Left cardiac atrium (tissue), 4 donors: Measurements from ENCODE around the gene PLCB1. TPM values are rescaled to one million over a fixed set of nuclear protein-coding genes. Genes with fewer than 3 reads are reported as not detected.

ENCODE experiments used
- ATAC-seq, 2 donors: fragments of 200-7000 bp; cut with Tn5 transposase; one replicate each; pipeline ENCODE4 v1.9.1; 2020; ENCODE audit warnings: mild to moderate bottlenecking in 2 of 2, moderate library complexity in 2 of 2
- DNase-seq: peaks from one replicate; pipeline ENCODE4 v3.0.0-alpha.2; 2020
- intact Hi-C, 2 donors: fragments of 100-400 bp; cut with DNase I; formaldehyde crosslinking; loops; one replicate each; pipeline versions ENCODE4 v1.14.1 to v1.15.1; 2022 to 2023
- total RNA-seq, 2 donors: library from RNA; stranded (reverse); fragmentation: NEBNext Ultra II Directional; extraction: Animal tissue kit (Norgen Biotek cat#: 25700); gene quantifications; one replicate each; pipeline ENCODE4 v1.2.1, GENCODE V29; 2021
- donor health status: DM: no; HTN: yes; CAD: no.
- donor health status: DM: no; HTN: yes; CAD: no; lungs with severe emphysema.
- donor health status: DM: yes; HTN: yes; CAD: no.
- donor health status: Dilated cardiomyopathy.

The PLCB1 gene
- total RNA-seq, 2 donors from 2014 or later = 25.9 to 27.1 TPM

- intact Hi-C loops = loop anchor here in 1 of 2 donors (10.0 kb wide), 1 partner anchor 193 kb away; no protein-coding TSS in a partner anchor
- DNase-seq (no peak), ATAC-seq (no peak)
Measured at GRCh38 chr20:8127553-8128255, 4.4 kb upstream of the PLCB1 start.

DNA sequence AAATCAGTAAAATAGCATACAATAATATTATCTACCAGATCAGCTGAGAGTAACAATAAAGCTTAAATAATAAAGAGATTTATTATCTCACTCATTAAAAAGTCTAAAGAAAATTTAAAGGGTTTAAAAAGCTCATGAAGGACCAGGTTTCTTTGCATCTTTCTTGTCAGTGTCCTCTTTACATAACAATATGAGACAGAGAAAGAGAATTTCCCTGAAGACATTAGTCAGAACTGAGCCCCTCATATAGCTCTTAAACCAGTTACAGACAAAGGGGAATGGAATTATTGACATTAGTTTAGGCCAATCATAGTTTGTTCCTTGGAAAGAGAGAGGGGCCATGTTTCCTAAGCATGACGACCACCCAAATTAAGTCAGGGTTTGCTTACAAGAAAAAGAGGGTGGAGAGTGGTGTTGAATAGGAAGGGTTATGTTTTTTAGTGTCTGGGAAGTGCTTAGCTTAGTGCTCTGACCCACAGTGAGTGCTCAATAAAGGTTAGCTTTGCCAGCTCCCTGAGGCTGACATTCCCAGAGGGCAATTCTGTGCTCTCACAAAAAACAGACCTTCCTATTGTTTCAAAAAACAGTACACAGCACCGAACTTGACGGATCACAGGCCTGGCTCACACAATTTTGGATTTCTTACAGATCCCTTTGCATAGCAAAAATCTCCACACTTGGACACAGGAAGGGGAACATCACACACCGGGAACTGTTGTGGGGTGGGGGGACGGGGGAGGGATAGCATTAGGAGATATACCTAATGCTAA, 3.6 kb upstream of the PLCB1 start:
- intact Hi-C loops = loop anchor here in 1 of 2 donors (10.0 kb wide), 1 partner anchor 194 kb away; no protein-coding TSS in a partner anchor
- no peak for ATAC-seq
- no peak for DNase-seq

DNA sequence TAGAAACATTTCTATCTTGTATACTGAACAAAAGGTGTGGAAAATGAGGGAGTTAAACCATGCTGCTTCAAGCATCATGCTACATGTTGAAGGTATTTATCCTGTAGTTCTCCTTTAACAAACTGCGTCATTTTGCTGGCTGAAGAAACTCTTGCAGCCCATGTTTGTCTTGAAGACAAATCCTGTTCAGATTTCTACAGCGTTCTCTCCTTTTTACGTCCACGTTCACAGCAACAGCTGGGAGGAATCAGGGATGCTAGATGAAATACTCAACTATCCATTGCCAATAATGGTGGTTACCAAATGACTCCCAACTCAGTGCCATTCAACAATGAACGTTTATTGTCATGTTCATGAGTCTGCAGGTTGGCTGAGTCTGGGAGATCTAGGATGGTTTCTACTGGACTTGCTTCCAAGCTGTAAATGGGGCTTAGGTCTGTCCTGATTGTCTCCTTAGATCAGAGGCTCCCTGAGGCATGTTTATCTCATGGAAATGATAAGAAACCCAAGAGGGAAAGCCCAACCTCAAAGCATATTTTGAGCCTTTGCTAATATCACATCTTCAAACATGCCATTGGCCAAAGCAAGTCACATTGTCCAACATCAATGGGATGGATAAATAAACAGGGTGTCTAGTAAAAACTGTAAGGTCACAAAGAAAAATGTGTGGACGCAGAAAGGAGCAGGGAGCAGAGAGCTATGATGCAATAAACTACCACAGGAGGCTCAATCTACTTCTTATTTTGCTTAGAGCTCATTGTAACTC, 2.7 kb upstream of the PLCB1 start:
- ATAC-seq (no peak), DNase-seq (peak; percentile 32)
- intact Hi-C loops = loop anchor here in 1 of 2 donors (10.0 kb wide), 1 partner anchor 195 kb away; no protein-coding TSS in a partner anchor

GRCh38 chr20:8130840-8131526, 1.1 kb upstream of the PLCB1 start:
- intact Hi-C loops = loop anchor here (2.0 to 10.0 kb wide), 6 partner anchors 89 to 590 kb away; no protein-coding TSS in a partner anchor
- ATAC-seq (no peak), DNase-seq (no peak)

- ATAC-seq = peak; percentile 61 to 67
- intact Hi-C loops = loop anchor here (2.0 to 10.0 kb wide), 6 partner anchors 90 to 582 kb away; no protein-coding TSS in a partner anchor
- DNase-seq = peak; percentile 58
Measured at GRCh38 chr20:8132484-8133309, 631 bp downstream of the PLCB1 start.

- intact Hi-C loops = loop anchor here (2.0 to 10.0 kb wide), 6 partner anchors 91 to 581 kb away; no protein-coding TSS in a partner anchor
- no peak for ATAC-seq
Measured at GRCh38 chr20:8133310-8133768, 1.3 kb downstream of the PLCB1 start.

DNA sequence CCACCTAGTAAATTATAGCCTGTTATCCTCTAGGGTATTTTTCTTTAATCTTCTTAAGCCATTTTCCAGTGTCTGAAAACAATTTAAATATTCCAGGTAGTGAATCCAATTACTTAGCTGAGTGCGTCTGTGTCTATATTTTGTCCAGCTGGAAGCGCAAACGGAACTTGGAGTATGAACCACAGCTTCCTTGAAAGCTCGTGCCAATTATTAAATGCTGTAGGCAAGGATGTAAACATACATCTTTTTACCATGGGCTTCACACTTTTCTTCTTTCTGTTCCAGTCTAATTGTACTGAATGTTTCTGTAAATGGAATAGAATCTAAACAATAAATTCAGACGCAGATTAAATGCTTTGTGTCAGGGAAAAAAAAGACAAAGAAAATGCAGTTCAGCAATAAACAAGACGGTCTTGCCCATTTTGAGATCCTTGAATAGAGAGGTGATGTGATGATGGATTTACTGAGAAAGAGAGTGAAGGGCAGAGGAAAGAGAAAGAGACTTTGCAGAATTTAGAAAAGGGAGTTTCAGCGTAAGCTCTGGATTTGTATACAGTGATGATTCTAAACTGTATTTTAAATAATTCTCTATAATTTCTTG, 1.9 kb downstream of the PLCB1 start:
- intact Hi-C loops = loop anchor here (2.0 to 10.0 kb wide), 6 partner anchors 92 to 581 kb away; no protein-coding TSS in a partner anchor
- DNase-seq = no peak
- ATAC-seq = no peak

More at GRCh38 chr20:8133310-8133768, 1.3 kb downstream of the PLCB1 start:
- DNase-seq = no peak

DNA sequence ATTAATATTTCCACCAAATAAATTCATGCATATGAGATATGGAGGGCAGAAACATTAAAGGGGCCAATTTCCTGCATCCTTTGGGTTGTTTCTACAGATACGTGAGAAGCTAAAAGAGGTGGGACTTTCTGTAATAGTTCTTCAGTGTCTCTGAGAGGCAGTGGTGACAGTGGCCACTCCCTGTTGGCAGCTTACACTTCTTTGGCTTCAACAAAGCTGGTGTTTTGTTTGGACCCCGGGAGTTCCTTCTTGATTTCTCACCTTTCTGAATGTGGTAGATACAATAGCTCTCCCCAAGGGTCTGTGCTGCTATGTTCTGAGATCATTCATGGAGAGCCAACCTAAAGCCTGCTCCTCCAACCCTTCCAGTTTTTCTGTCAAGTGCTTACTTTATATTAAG, 7.8 kb downstream of the PLCB1 start:
- DNase-seq (no peak), ATAC-seq (no peak)
- intact Hi-C loops = loop anchor here (10.0 kb wide), 5 partner anchors 95 to 575 kb away; no protein-coding TSS in a partner anchor

GRCh38 chr20:8143474-8143873, 11.4 kb downstream of the PLCB1 start:
- DNase-seq (no peak), ATAC-seq (no peak)
- intact Hi-C loops = loop anchor here in 1 of 2 donors (10.0 kb wide), 1 partner anchor 171 kb away; no protein-coding TSS in a partner anchor

DNA sequence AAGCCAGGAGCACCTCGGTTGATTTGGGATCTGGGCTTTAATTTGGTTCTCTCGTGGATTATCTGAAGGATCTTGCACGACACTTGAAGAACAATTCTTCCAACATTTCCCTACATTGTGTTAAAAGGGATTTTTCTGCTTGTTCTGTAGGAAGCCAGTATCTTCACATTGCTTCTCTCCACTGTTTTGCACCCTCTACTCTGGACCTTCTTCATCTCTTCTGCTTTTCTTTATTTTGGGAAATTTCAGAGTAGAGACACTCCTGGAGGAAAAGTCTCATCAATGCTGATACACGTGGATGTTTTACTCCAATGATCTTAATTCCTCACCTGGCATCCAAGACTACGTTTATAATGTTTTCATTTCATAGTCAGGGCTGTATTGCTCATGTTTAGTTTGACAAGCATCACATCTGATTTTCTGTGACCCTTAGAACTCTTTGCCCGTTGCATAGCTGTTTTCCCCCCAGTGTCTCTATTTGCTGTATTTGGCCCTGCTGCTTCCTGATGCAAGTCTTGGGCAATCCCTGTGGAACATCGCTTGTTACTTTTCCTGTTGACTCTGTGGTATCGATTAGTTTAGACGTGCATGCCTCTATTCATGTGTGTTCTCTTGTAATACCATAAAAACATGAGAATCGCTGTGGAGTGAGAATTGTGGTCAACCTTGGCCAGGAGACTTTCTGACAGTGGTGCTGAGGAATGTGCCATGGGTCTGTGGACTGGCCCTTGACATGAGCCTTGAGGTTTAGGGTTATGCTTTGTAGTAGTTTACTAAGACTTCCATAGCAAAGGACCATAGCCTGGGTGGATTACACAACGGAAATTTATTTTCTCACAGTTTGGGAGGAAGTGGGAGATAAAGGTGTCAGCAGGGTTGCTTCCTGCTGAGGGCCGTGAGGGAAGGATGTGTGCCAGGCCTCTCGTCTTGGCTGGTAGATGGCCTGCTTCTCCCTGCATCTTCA, 12.5 kb downstream of the PLCB1 start:
- ATAC-seq (peak in 1 of 2 donors; percentile 60), DNase-seq (no peak)
- intact Hi-C loops = loop anchor here in 1 of 2 donors (10.0 kb wide), 1 partner anchor 170 kb away; no protein-coding TSS in a partner anchor

- ATAC-seq (no peak), DNase-seq (no peak)
- intact Hi-C loops = loop anchor here in 1 of 2 donors (10.0 kb wide), 1 partner anchor 169 kb away; no protein-coding TSS in a partner anchor
Measured at GRCh38 chr20:8145246-8146168, 13.4 kb downstream of the PLCB1 start.

DNA sequence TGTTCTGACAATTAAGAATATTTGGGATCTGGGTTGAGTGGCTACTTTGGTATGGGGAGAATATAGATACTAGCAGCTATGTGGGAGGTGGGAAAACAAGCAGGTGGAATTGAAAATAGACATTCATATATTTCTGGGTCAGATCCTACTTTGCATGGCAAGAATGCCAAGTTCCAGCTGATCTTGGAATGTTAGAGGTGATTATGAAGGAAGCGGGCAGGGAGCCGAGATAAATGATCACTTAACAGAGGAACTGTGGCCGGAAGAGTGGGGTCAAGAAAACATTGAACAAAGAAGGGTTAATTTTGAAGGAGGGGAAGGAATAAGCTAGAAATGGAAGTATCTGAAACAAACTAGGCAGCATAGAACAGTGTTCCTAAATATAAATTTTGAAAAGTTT, 15.4 kb downstream of the PLCB1 start:
- intact Hi-C loops = loop anchor here in 1 of 2 donors (10.0 kb wide), 1 partner anchor 167 kb away; no protein-coding TSS in a partner anchor
- DNase-seq = no peak
- no peak for ATAC-seq

GRCh38 chr20:8148501-8148900, 16.4 kb downstream of the PLCB1 start:
- DNase-seq = no peak
- intact Hi-C loops = loop anchor here in 1 of 2 donors (10.0 kb wide), 1 partner anchor 166 kb away; no protein-coding TSS in a partner anchor
- ATAC-seq = no peak

- intact Hi-C loops = no loop called here
- peak in 1 of 2 donors; percentile 33 for ATAC-seq
- DNase-seq = no peak
Measured at GRCh38 chr20:8150591-8150990, 18.5 kb downstream of the PLCB1 start.

GRCh38 chr20:8151372-8151771, 19.3 kb downstream of the PLCB1 start:
- no peak for ATAC-seq
- intact Hi-C loops = no loop called here
- no peak for DNase-seq
